Measurements from ENCODE around the gene SNX5.

The SNX5 gene

DNA sequence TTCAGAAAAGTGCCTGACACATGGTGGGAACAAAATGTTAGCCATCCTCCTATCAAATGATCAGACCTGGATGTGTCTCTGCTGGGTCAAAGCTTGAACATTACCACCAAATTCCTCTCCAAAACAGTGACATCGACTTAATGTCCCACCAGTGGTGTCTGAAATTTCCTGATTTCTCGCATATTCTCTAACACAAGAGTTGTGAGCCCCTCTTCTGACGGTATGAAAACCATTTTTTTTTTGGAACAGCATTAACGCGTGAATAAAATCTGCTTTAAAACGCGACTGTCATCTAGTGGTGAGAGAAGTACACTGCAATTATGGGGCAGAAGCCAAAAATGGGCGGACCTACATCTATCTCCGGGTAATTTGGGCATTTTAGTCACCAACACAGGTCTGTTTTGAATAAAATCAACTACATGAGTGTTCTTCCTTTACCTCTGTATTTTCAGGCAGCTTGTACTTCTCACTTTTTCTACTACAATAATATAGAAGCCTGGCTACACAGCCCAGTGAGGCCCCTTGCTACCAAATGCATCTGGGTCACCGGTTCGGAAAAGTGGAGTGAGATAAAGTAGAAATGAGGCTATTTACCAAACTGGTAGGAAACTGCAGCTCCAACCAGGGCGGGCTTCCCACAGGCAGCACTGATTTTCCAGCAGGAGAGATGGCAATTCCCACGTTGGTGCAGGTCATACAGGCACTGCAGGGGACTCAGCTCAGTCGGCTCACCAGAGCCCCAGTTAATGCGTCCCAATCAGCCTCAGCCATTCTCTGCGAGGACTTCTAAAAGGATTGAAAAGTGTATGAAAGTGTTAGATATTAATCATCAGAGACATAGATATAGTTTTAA lies 27.6 kb upstream of the SNX5 start:
- DNase-seq: peak; percentile 76
- in situ Hi-C loops (cut with MboI; ENCODE audit: low pct_unique_long_range_greater_than_20kb, low sequenced_read_pairs): no loop called here

DNA sequence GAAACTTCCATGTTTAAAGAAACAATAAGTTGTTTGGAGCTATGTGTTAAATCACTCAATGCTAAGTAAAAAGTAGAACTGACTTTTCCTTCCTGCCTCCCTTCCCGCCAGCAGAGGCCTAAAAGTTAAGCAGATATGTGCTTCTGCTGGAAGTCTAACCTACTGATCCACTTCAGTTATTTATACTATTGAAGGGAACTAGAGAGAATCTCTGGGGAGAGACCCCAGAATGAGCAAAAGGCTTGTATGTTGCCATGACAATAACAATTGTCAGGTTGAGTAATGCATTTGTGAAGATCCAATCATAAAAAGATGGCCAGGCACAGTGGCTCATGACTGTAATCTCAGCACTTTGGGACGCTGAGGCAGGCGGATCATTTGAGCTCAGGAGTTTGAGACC lies 25.0 kb upstream of the SNX5 start:
- in situ Hi-C loops (cut with MboI; ENCODE audit: low pct_unique_long_range_greater_than_20kb, low sequenced_read_pairs): no loop called here

GRCh38 chr20:17992847-17993513 lies 24.4 kb upstream of the SNX5 start:
- in situ Hi-C loops (cut with MboI; ENCODE audit: low pct_unique_long_range_greater_than_20kb, low sequenced_read_pairs): no loop called here
- DNase-seq: peak; percentile 32

More for the DNA sequence above, 25.0 kb upstream of the SNX5 start:
- DNase-seq: no peak

GRCh38 chr20:17992224-17992637 lies 23.6 kb upstream of the SNX5 start:
- in situ Hi-C loops (cut with MboI; ENCODE audit: low pct_unique_long_range_greater_than_20kb, low sequenced_read_pairs): no loop called here
- no peak for DNase-seq

DNA sequence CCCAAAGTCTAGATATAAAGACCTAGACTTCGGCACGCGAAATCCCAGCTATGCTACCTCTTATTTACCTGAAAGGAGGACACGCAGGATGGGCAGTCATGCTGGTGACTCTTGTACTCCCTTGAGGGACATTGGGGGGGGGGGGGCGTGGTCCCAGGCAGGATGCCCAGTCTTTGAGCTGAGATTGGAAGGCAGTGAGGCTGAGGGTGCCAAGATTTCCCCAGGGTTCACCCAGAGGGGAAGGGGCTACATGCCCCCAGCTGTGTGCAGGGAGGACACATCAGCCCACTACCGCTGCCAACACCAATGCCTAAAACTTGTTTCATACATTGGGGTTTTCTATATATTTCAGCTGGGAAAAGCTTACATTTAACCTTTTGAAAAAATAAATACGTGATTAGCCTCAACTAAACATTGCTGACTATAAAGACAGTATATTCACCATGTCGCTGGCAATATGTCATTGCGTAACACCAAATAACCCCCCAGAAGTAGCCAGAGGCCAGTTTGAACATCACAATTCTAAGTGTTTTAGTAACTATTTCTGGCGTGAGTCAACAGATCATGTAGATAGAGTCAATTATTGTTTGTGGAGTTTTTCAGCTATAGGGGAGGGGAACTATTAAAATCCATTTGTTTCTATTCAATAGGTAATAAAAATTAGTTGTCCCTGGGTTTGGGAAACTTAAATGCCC lies 21.8 kb upstream of the SNX5 start:
- DNase-seq: no peak
- in situ Hi-C loops (cut with MboI; ENCODE audit: low pct_unique_long_range_greater_than_20kb, low sequenced_read_pairs): no loop called here

DNA sequence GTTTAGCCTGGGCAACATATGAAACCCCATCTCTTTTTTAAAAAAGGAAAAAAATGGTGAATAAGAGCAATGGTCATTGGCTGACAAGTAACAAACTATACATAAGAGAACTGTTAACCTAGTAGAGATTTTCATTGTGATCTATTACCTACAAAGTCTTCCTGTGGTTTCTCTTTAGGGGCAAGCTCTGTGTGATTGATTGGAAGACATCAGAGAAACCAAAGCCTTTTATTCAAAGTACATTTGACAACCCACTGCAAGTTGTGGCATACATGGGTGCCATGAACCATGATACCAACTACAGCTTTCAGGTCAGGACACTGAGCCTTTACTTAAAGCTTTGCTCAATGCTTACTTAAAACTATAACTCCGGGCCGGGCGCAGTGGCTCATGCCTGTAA lies 19.4 kb upstream of the SNX5 start:
- in situ Hi-C loops (cut with MboI; ENCODE audit: low pct_unique_long_range_greater_than_20kb, low sequenced_read_pairs): no loop called here
- DNase-seq: no peak

DNA sequence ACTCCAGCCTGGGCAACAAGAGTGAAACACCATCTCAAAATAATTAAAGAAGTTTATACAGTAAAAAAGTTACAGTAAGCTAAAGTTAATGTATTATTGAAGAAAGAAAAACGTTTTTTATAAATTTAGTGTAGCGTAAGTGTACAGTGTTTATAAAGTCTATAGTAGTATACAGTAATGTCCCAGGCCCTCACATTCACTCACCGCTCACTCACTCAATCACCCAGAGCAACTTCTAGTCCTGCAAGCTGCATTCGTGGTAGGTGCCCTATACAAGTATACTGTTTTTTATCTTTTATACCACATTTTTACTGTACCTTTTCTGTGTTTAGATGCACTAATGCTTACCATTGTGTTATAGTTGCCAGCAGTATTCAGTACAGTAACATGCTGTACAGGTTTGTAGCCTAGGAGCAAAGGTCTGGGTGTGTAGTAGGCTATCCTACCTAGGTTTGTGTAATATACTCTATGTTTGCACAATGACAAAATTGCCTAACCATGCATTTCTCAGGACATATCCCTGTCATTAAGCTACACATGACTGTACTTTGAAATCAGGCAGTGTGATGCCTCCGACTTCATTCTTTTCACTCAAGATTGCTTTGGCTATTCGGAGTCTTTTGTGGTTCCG lies 16.9 kb upstream of the SNX5 start:
- in situ Hi-C loops (cut with MboI; ENCODE audit: low pct_unique_long_range_greater_than_20kb, low sequenced_read_pairs): no loop called here

GRCh38 chr20:17976305-17976704 lies 7.7 kb upstream of the SNX5 start:
- DNase-seq: no peak
- in situ Hi-C loops (cut with MboI; ENCODE audit: low pct_unique_long_range_greater_than_20kb, low sequenced_read_pairs): no loop called here

More for the DNA sequence above, 16.9 kb upstream of the SNX5 start:
- DNase-seq: no peak

- in situ Hi-C loops (cut with MboI; ENCODE audit: low pct_unique_long_range_greater_than_20kb, low sequenced_read_pairs): no loop called here
- DNase-seq: no peak
These were observed 3.5 kb upstream of the SNX5 start for GRCh38 chr20:17972121-17972520.

GRCh38 chr20:17971300-17972013 lies 2.9 kb upstream of the SNX5 start:
- in situ Hi-C loops (cut with MboI; ENCODE audit: low pct_unique_long_range_greater_than_20kb, low sequenced_read_pairs): no loop called here
- DNase-seq: no peak

- in situ Hi-C loops (cut with MboI; ENCODE audit: low pct_unique_long_range_greater_than_20kb, low sequenced_read_pairs): no loop called here
These were observed 1.4 kb upstream of the SNX5 start for GRCh38 chr20:17969884-17970409.

DNA sequence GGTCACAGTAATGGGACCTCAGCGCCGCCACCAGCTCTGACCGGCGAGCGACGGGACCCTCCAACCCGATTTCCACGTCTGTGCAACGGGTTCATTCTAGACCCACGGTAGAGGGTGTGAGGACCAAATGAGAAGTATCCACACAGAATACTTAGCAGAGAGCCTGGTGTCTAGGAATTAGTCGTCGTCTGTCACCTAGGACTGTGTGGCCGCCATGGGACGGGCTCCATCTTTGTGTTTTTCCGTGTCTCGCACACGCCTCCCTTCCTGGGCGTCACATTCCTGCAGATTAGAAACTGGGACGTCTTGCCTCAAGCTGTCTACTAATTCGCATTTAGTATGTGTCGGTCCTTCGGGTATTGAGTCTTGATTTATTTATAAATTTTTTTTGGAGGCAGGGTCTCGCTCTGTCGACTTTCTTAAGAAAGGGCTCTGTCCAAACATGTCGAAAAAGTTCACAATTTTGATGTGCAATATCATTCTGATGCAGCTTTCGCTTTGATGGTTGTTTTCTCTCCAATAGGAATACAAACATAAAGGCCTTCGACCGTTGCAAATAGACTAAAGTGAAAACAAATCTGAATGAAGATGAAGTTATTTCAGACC lies 787 bp upstream of the SNX5 start:
- in situ Hi-C loops (cut with MboI; ENCODE audit: low pct_unique_long_range_greater_than_20kb, low sequenced_read_pairs): no loop called here
- no peak for DNase-seq

More at GRCh38 chr20:17969884-17970409, 1.4 kb upstream of the SNX5 start:
- DNase-seq: peak; percentile 93

DNA sequence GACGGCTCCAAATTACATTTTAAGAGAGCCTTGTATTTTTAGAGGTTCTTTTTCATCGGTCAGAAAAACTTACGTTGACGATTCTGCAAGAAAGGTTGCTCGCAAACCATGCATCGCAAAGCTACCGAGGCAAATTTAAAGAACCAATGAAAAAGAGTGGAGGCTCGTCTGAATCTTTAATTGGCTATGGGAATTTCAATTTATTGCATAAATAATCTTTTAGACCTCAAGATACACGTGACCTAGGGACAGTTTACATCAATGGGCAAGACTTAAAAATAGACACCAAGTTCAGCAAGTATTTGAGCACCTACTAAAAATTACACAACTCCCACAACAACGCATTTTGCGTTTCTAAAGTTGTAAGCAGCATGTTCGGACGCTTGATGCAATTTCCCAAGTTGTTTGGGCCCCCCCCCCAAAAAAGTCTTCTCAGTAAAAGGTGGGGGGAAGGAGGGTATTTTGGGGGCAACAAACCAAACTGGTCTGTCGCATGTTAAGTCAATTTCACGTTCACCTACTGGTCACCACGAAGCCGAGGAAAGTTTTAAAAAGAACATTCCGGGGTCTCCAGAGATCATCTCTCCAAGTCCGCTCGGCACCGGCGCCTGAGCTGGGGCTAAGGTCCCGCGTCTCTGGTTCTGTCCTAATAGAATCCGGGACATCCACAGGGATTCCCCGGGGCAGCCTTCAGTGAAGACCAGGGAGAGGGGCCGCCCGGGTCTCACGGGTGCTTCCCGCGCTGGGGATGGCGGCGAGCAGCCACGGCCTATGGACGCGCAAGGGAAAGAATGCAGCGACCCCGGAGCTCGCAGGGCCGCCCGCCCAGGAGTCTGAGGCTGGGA lies 851 bp downstream of the SNX5 start:
- peak; percentile 44 for DNase-seq
- in situ Hi-C loops (cut with MboI; ENCODE audit: low pct_unique_long_range_greater_than_20kb, low sequenced_read_pairs): no loop called here

DNA sequence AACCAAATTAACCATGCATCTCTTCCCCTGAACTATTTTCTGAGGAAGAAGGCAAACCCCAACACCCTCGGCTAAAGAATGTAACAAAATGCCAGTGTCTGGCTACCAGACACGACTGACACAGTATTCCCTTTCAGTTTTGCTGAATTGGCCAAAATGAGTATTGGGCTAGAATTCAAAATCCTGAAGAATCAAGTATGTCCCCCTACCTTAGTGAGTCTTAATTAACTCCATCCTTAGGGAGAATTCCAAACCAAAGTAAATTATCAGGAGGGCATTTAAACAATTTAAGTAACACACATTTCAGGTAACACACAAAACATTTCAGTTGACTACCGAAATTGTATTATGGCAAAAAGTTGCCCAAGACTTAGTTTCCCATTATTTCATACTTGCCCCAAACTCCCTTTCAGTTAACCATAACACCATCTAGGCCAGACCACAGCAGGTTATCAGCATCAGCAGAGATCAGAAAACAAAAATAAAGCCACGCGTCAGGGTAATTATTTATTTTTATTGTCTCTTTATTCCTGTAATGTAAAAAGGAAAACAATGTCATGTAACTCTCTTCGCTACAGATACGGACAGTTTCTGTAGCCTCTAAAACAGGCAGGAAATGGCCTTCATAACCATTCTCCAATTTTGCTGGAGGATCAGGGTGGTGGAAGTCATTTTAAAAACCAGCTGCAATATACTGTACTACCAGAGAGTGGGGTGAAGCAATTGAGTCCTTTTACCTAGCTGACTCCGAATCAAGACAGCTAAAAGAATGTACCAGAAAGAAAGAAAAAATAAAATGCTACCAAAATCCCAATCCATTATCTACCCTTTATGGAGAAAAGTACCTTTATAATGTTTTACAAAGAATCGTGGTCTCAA lies 1.9 kb downstream of the SNX5 start:
- peak; percentile 69 for DNase-seq
- in situ Hi-C loops (cut with MboI; ENCODE audit: low pct_unique_long_range_greater_than_20kb, low sequenced_read_pairs): no loop called here

GRCh38 chr20:17965042-17965697 lies 3.4 kb downstream of the SNX5 start:
- DNase-seq: peak; percentile 51
- in situ Hi-C loops (cut with MboI; ENCODE audit: low pct_unique_long_range_greater_than_20kb, low sequenced_read_pairs): no loop called here

DNA sequence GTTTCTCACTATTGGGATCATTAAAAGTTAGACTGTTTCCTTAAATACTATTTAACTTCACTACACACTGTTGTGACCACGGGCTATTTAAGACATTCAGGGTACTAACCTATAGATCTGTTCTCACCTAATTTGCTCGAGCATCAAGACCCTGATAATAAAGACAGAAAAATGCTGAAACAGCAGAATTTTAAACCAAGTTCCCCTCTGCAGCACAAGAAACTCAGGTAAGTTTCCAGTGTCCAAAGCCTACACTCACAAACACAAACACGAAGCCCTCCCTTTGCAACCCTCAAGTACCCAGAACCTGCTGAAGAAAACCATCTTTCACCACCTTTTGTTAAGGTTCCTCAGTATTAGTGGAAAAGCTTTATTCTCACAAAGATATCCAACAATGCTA lies 4.0 kb downstream of the SNX5 start:
- DNase-seq: no peak
- in situ Hi-C loops (cut with MboI; ENCODE audit: low pct_unique_long_range_greater_than_20kb, low sequenced_read_pairs): no loop called here
